Thyroid gland (tissue), 4 donors: ENCODE results near the gene TRIM72. TPM values are rescaled to one million over a fixed set of nuclear protein-coding genes. Genes with fewer than 3 reads are reported as not detected.

Source experiments
- DNase-seq, 2 donors: peaks; one replicate each; pipeline ENCODE4 v3.0.0-alpha.2; 2019
- H3K27ac ChIP-seq, 3 donors: fragments of 200-600 bp; sonication (generic); 1 replicate in 2 of 3; 2 replicates in 1 of 3; pipeline ENCODE4 v1.5.1; 2016 to 2019; ENCODE audit warnings: mild to moderate bottlenecking in 1 of 3, moderate library complexity in 1 of 3
- H3K27me3 ChIP-seq: fragments of 200-600 bp; sonication (generic); one replicate; pipeline ENCODE4 v1.5.1; 2019
- H3K36me3 ChIP-seq, 2 donors: fragments of 200-600 bp; sonication (generic); one replicate each; pipeline ENCODE4 v1.5.1; 2016 to 2019
- H3K4me1 ChIP-seq, 2 donors: fragments of 200-600 bp; sonication (generic); one replicate each; pipeline ENCODE4 v1.5.1; 2017 to 2019
- H3K4me3 ChIP-seq, 3 donors: fragments of 200-600 bp; sonication (generic); replicated peaks in 1 of 3; 1 replicate in 2 of 3; 2 replicates in 1 of 3; pipeline ENCODE4 v1.5.1; 2016; ENCODE audit warnings: mild to moderate bottlenecking in 1 of 3
- H3K9me3 ChIP-seq: fragments of 200-600 bp; sonication (generic); one replicate; pipeline ENCODE4 v1.5.1; 2017
- CTCF ChIP-seq, 6 experiments: fragments of 200-600 bp in 3 of 6; fragments of 450-650 bp in 3 of 6; sonication (generic) in 3 of 6; IDR thresholded peaks; one replicate each; pipeline ENCODE4 v1.5.1; 2016 to 2019; ENCODE audit warnings: antibody characterized with exemption in 6 of 6, mild to moderate bottlenecking in 2 of 6, inconsistent platforms in 1 of 6, moderate library complexity in 1 of 6
- POLR2A ChIP-seq, 2 donors: fragments of 450-650 bp; IDR thresholded peaks; one replicate each; pipeline ENCODE4 v1.6.1; 2017; ENCODE audit warnings: antibody characterized with exemption in 2 of 2, mild to moderate bottlenecking in 2 of 2, moderate library complexity in 1 of 2
- WGBS, 2 donors: methylation state at CpG; one replicate each; pipeline ENCODE4 v1.1.5; 2017; 5-methylcytosine and 5-hydroxymethylcytosine counted together
- intact Hi-C: fragments of 100-400 bp; cut with DNase I; formaldehyde crosslinking; loops from one replicate; pipeline ENCODE4 v1.15.1; 2023
- total RNA-seq, 4 donors: library from RNA; depleted of rRNA; stranded (reverse); fragments of >200 nt; gene quantifications; one replicate each; pipeline ENCODE4 v1.2.3, GENCODE V29; 2016

TRIM72 gene
- total RNA-seq, 4 donors from 2014 or later, result under 0.01 to 0.11 TPM; not detected in 2

GRCh38 chr16:31183432-31184428 is 30.2 kb upstream of the TRIM72 start:
- no peak for DNase-seq
- intact Hi-C loops, result loop anchor here (10.0 kb wide), 1 partner anchor 281 kb away; no protein-coding TSS in a partner anchor
- WGBS, 2 donors, result 79 to 80% methylated on average over 10 of the region's 10 CpGs
- Histone ChIP-seq H3K36me3 (peaks cover 58 to 65% of the 10 kb centered on the region in 2 donors), H3K4me1 (peaks cover 25 to 26% of the 10 kb centered on the region in 2 donors), H3K9me3 (no peaks in the 10 kb centered on the region), H3K4me3 (no peak overlapping the region), H3K27me3 (no peaks in the 10 kb centered on the region), H3K27ac (no peak overlapping the region)
- TF ChIP-seq CTCF (IDR thresholded peaks at IDR 0.05) (no peak), POLR2A (IDR thresholded peaks at IDR 0.05) (no peak)

GRCh38 chr16:31184888-31185287 is 29.0 kb upstream of the TRIM72 start:
- no peak for DNase-seq
- H3K4me1 ChIP-seq, result peaks cover 20 to 25% of the 10 kb centered on the region in 2 donors

GRCh38 chr16:31185339-31185738 is 28.6 kb upstream of the TRIM72 start:
- Histone ChIP-seq H3K36me3 (peaks cover 74 to 81% of the 10 kb centered on the region in 2 donors), H3K27me3 (no peaks in the 10 kb centered on the region), H3K27ac (no peak overlapping the region), H3K9me3 (no peaks in the 10 kb centered on the region), H3K4me1 (peaks cover 20 to 25% of the 10 kb centered on the region in 2 donors), H3K4me3 (no peak overlapping the region)
- 77 to 82% methylated on average over 5 of the region's 5 CpGs for WGBS, 2 donors
- no peak for TF ChIP-seq CTCF (IDR thresholded peaks at IDR 0.05)
- TF ChIP-seq POLR2A (IDR thresholded peaks at IDR 0.05), result no peak
- intact Hi-C loops, result loop anchor here (10.0 kb wide), 1 partner anchor 279 kb away; no protein-coding TSS in a partner anchor
- no peak for DNase-seq

More at GRCh38 chr16:31184888-31185287, 29.0 kb upstream of the TRIM72 start:
- no peaks in the 10 kb centered on the region for H3K27me3 ChIP-seq
- TF ChIP-seq POLR2A (IDR thresholded peaks at IDR 0.05) (no peak), CTCF (IDR thresholded peaks at IDR 0.05) (no peak)
- WGBS, 2 donors, result 94 to 95% methylated on average over 14 of the region's 14 CpGs
- H3K9me3 ChIP-seq, result no peaks in the 10 kb centered on the region
- H3K4me3 ChIP-seq, result no peak overlapping the region
- intact Hi-C loops, result loop anchor here (10.0 kb wide), 1 partner anchor 280 kb away; no protein-coding TSS in a partner anchor
- peaks cover 69 to 77% of the 10 kb centered on the region in 2 donors for H3K36me3 ChIP-seq
- H3K27ac ChIP-seq, result no peak overlapping the region

- H3K27ac ChIP-seq, result no peak overlapping the region
- no peak for TF ChIP-seq POLR2A (IDR thresholded peaks at IDR 0.05)
- TF ChIP-seq CTCF (IDR thresholded peaks at IDR 0.05), result no peak
- H3K9me3 ChIP-seq, result no peaks in the 10 kb centered on the region
- no peaks in the 10 kb centered on the region for H3K27me3 ChIP-seq
- whole genome bisulfite sequencing, 2 donors, result 78 to 83% methylated on average over 7 of the region's 7 CpGs
- no peak overlapping the region for H3K4me3 ChIP-seq
- peaks cover 17 to 24% of the 10 kb centered on the region in 2 donors for H3K4me1 ChIP-seq
- H3K36me3 ChIP-seq, result peaks cover 82 to 90% of the 10 kb centered on the region in 2 donors
- no peak for DNase-seq
- intact Hi-C loops, result loop anchor here (10.0 kb wide), 1 partner anchor 279 kb away; no protein-coding TSS in a partner anchor
These were observed 27.7 kb upstream of the TRIM72 start for GRCh38 chr16:31186176-31186575.
